Measurements from ENCODE around the gene PRR15. TPM values are rescaled to one million over a fixed set of nuclear protein-coding genes. Genes with fewer than 3 reads are reported as not detected.

Gene PRR15
- total RNA-seq, 1 experiment from 2014 or later = 76.1 TPM

DNA sequence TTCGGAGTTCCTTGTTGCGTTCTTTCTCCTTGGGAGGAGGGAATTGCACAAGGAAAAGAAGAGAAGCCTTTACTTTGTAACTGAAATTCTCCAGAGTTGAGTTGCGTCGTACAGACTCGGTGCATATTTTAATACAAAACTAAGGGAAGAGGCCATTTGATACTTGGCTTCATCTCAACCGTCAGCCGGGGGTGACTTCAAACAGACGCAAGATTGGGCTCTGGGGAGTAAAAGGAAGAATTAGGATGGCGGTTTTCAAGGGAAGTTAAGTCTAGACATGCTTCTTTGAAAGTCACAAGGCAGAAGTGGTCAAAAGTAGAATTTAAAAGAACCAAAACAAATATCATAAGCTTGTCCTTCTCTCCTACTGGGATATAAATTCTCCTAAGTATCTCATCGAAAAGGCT lies 1.6 kb downstream of the PRR15 start:
- H3K4me3 Mint-ChIP-seq (ENCODE audit: low read depth, unreplicated experiment) = peak overlapping the region; percentile 96
- no peaks in the 10 kb centered on the region for H3K27me3 Mint-ChIP-seq (ENCODE audit: unreplicated experiment)
- BruUV-seq (replicated peaks) = no TSS peak
- CTCF ChIA-PET = no interaction called here
- no peaks in the 10 kb centered on the region for H3K9me3 Mint-ChIP-seq (ENCODE audit: low read depth, unreplicated experiment)
- peaks cover 48% of the 10 kb centered on the region for H3K4me1 Mint-ChIP-seq (ENCODE audit: low read depth, unreplicated experiment)
- TF ChIP-seq, protein P1, sequence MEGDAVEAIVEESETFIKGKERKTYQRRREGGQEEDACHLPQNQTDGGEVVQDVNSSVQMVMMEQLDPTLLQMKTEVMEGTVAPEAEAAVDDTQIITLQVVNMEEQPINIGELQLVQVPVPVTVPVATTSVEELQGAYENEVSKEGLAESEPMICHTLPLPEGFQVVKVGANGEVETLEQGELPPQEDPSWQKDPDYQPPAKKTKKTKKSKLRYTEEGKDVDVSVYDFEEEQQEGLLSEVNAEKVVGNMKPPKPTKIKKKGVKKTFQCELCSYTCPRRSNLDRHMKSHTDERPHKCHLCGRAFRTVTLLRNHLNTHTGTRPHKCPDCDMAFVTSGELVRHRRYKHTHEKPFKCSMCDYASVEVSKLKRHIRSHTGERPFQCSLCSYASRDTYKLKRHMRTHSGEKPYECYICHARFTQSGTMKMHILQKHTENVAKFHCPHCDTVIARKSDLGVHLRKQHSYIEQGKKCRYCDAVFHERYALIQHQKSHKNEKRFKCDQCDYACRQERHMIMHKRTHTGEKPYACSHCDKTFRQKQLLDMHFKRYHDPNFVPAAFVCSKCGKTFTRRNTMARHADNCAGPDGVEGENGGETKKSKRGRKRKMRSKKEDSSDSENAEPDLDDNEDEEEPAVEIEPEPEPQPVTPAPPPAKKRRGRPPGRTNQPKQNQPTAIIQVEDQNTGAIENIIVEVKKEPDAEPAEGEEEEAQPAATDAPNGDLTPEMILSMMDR (IDR thresholded peaks at IDR 0.05; ENCODE audit: unreplicated experiment) = no peak
- no peak for DNase-seq
- H3K27ac Mint-ChIP-seq (ENCODE audit: unreplicated experiment) = peak overlapping the region; percentile 92
- intact Hi-C loops (cut with micrococcal nuclease; ENCODE audit: unreplicated experiment) = no loop called here
- H3K36me3 Mint-ChIP-seq (ENCODE audit: insufficient read depth, unreplicated experiment) = peaks cover 57% of the 10 kb centered on the region

DNA sequence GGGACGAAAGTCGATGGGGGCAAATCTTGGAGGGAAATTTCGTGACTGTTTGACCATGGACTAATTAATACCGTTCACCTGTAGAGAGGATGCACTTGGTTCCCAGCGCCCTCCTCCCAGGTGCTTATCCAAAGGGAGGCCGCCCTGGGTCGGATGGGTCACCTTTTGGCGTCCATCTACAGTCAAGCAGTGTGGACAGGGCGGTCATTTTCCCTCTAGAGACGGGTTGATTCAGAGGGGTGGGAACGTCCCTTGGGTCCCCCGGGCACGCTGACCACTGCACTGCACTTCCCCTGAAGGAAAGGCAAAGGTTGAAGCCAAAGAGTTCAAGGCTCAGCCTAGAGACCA lies 2.0 kb downstream of the PRR15 start:
- intact Hi-C loops (cut with micrococcal nuclease; ENCODE audit: unreplicated experiment) = no loop called here
- H3K9me3 Mint-ChIP-seq (ENCODE audit: low read depth, unreplicated experiment) = no peaks in the 10 kb centered on the region
- no peaks in the 10 kb centered on the region for H3K27me3 Mint-ChIP-seq (ENCODE audit: unreplicated experiment)
- TF ChIP-seq, protein P1 (IDR thresholded peaks at IDR 0.05; ENCODE audit: unreplicated experiment) = no peak
- H3K4me3 Mint-ChIP-seq (ENCODE audit: low read depth, unreplicated experiment) = peak overlapping the region; percentile 96
- peaks cover 57% of the 10 kb centered on the region for H3K36me3 Mint-ChIP-seq (ENCODE audit: insufficient read depth, unreplicated experiment)
- CTCF ChIA-PET = no interaction called here
- DNase-seq = no peak
- peaks cover 52% of the 10 kb centered on the region for H3K4me1 Mint-ChIP-seq (ENCODE audit: low read depth, unreplicated experiment)
- BruUV-seq (replicated peaks) = no TSS peak
- peak overlapping the region; percentile 92 for H3K27ac Mint-ChIP-seq (ENCODE audit: unreplicated experiment)

GRCh38 chr7:29565982-29566746 lies 2.5 kb downstream of the PRR15 start:
- peaks cover 54% of the 10 kb centered on the region for H3K4me1 Mint-ChIP-seq (ENCODE audit: low read depth, unreplicated experiment)
- CTCF ChIA-PET = interaction anchor here (1.4 kb wide), 1 partner anchor 21 kb away, joined by 4 read pairs; no protein-coding TSS in a partner anchor
- peak; percentile 70 for DNase-seq
- intact Hi-C loops (cut with micrococcal nuclease; ENCODE audit: unreplicated experiment) = no loop called here
- peaks cover 57% of the 10 kb centered on the region for H3K36me3 Mint-ChIP-seq (ENCODE audit: insufficient read depth, unreplicated experiment)
- TF ChIP-seq, protein P1 (IDR thresholded peaks at IDR 0.05; ENCODE audit: unreplicated experiment) = peak; percentile 23
- peak overlapping the region; percentile 92 for H3K27ac Mint-ChIP-seq (ENCODE audit: unreplicated experiment)
- H3K4me3 Mint-ChIP-seq (ENCODE audit: low read depth, unreplicated experiment) = peak overlapping the region; percentile 96
- no peaks in the 10 kb centered on the region for H3K9me3 Mint-ChIP-seq (ENCODE audit: low read depth, unreplicated experiment)
- no peaks in the 10 kb centered on the region for H3K27me3 Mint-ChIP-seq (ENCODE audit: unreplicated experiment)
- BruUV-seq (replicated peaks) = no TSS peak

GRCh38 chr7:29567174-29567573 lies 3.5 kb downstream of the PRR15 start:
- peaks cover 57% of the 10 kb centered on the region for H3K36me3 Mint-ChIP-seq (ENCODE audit: insufficient read depth, unreplicated experiment)
- TF ChIP-seq, protein P1 (IDR thresholded peaks at IDR 0.05; ENCODE audit: unreplicated experiment) = no peak
- H3K27ac Mint-ChIP-seq (ENCODE audit: unreplicated experiment) = peak overlapping the region; percentile 92
- CTCF ChIA-PET = interaction anchor here (0.5 to 1.4 kb wide), 4 partner anchors 20 to 354 kb away, joined by 3 to 4 read pairs (median 4); no protein-coding TSS in a partner anchor
- DNase-seq = no peak
- H3K9me3 Mint-ChIP-seq (ENCODE audit: low read depth, unreplicated experiment) = no peaks in the 10 kb centered on the region
- H3K4me3 Mint-ChIP-seq (ENCODE audit: low read depth, unreplicated experiment) = peak overlapping the region; percentile 96
- no TSS peak for BruUV-seq (replicated peaks)
- peaks cover 56% of the 10 kb centered on the region for H3K4me1 Mint-ChIP-seq (ENCODE audit: low read depth, unreplicated experiment)
- intact Hi-C loops (cut with micrococcal nuclease; ENCODE audit: unreplicated experiment) = loop anchor here (1.0 kb wide), 1 partner anchor 42 kb away; no protein-coding TSS in a partner anchor
- no peaks in the 10 kb centered on the region for H3K27me3 Mint-ChIP-seq (ENCODE audit: unreplicated experiment)

All from Calu3 (cell line).